HepG2 (cell line): Measurements from ENCODE around the gene RPS6KB2. TPM values are rescaled to one million over a fixed set of nuclear protein-coding genes. Genes with fewer than 3 reads are reported as not detected.
"Not testable (repeated sequence)": the region's sequence is repeated elsewhere in the genome, so short reads cannot be mapped to it uniquely, and the experiment has no call there.

ENCODE experiments used
- ATAC-seq: fragments of 200-7000 bp; cut with Tn5 transposase; 3 replicates; pipeline ENCODE4 v1.9.1; 2020; ENCODE audit warnings: mild to moderate bottlenecking, moderate library complexity
- BruUV-seq: library from RNA; stranded (reverse); fragments of 400-500 nt; replicated peaks from 2 replicates; lab custom pipeline; 2021; lab: Mats Ljungman, UMichigan
- CTCF ChIA-PET: fragments of 300-600 bp; formaldehyde crosslinking; extraction: SDS; loops from one replicate; lab custom pipeline; 2021; ENCODE audit warnings: low total read pairs, inconsistent platforms, low intra/inter-chr PET ratio; lab: Yijun Ruan, JAX
- POLR2A ChIA-PET: fragments of 350-600 bp; sonication (Branson Sonifier 250); formaldehyde crosslinking; loops from one replicate; lab custom pipeline; 2020; ENCODE audit warnings: antibody characterized with exemption, inconsistent platforms; lab: Yijun Ruan, JAX
- DNase-seq: peaks from one replicate; pipeline ENCODE4 v3.0.0-alpha.2; 2015; ENCODE audit warnings: low spot score
- FAIRE-seq: peaks from 3 replicates; lab custom pipeline; 2011; peaks lifted over from hg19 to GRCh38; lab: Jason Lieb, UNC
- H2AFZ ChIP-seq: one replicate; pipeline ENCODE4 v1.6.1; 2011; ENCODE audit warnings: low read length, inconsistent platforms
- H3K27ac ChIP-seq: fragments of 300-600 bp; 3 replicates; pipeline ENCODE4 v1.8.0; 2011; ENCODE audit warnings: mixed run types, mild to moderate bottlenecking, mixed read lengths, low read length, inconsistent platforms; ENCODE audit not compliant: insufficient read depth; ENCODE audit errors: extremely low read length
- H3K27me3 ChIP-seq, 2 experiments: fragments of 200-600 bp in 1 of 2; 2 replicates in 1 of 2; 3 replicates in 1 of 2; pipeline versions ENCODE4 v1.6.0 to v1.8.0; 2011; ENCODE audit warnings: low read length in 2 of 2, mild to moderate bottlenecking in 2 of 2, moderate library complexity in 2 of 2, inconsistent platforms in 1 of 2; ENCODE audit not compliant: insufficient read depth in 2 of 2, control insufficient read depth in 1 of 2
- H3K36me3 ChIP-seq, 2 experiments: fragments of 200-600 bp in 1 of 2; replicated peaks in 1 of 2; 2 replicates in 1 of 2; 3 replicates in 1 of 2; pipeline versions ENCODE4 v1.5.1 to v1.8.0; 2011; ENCODE audit warnings: low read length in 2 of 2, inconsistent platforms in 1 of 2; ENCODE audit not compliant: insufficient read depth in 2 of 2, control insufficient read depth in 1 of 2
- H3K4me1 ChIP-seq: 2 replicates; pipeline ENCODE4 v1.5.1; 2012; ENCODE audit warnings: low read length, inconsistent platforms; ENCODE audit not compliant: insufficient read depth
- H3K4me2 ChIP-seq: 2 replicates; pipeline ENCODE4 v1.6.0; 2011; ENCODE audit warnings: low read depth, low read length, inconsistent platforms
- H3K4me3 ChIP-seq, 3 experiments: fragments of 200-600 bp in 1 of 3; sonication (generic), shearing (Covaris generic) in 1 of 3; replicated peaks in 1 of 3; 2 replicates each; pipeline ENCODE4 v1.5.1; 2011 to 2016; ENCODE audit warnings: low read length in 3 of 3, inconsistent platforms in 2 of 3, low read depth in 2 of 3, mild to moderate bottlenecking in 2 of 3, control low read depth in 1 of 3, mixed read lengths in 1 of 3; ENCODE audit not compliant: insufficient read depth in 1 of 3
- H3K79me2 ChIP-seq: one replicate; pipeline ENCODE4 v1.6.1; 2011; ENCODE audit warnings: low read length, inconsistent platforms; ENCODE audit not compliant: insufficient read depth
- H3K9ac ChIP-seq: 2 replicates; pipeline ENCODE4 v1.6.0; 2011; ENCODE audit warnings: mild to moderate bottlenecking, low read depth, low read length, inconsistent platforms; ENCODE audit not compliant: insufficient read depth
- H3K9me3 ChIP-seq: 2 replicates; pipeline ENCODE4 v1.5.1; 2012; ENCODE audit warnings: mild to moderate bottlenecking, low read length
- H4K20me1 ChIP-seq: 2 replicates; pipeline ENCODE4 v1.6.0; 2011; ENCODE audit warnings: inconsistent platforms, mild to moderate bottlenecking, low read length, moderate library complexity; ENCODE audit not compliant: insufficient read depth
- HES4 ChIP-seq: sonication (generic); formaldehyde crosslinking; IDR thresholded peaks from 2 replicates; pipeline ENCODE4 v1.9.0; 2021; ENCODE audit warnings: mild to moderate bottlenecking, missing genetic modification reagents, borderline replicate concordance
- NCOR1 ChIP-seq: fragments of 200-600 bp; sonication (generic); IDR thresholded peaks from 2 replicates; pipeline ENCODE4 v1.7.0; 2017; ENCODE audit warnings: antibody characterized with exemption, low read length, borderline replicate concordance
- NR2F1 ChIP-seq, 2 experiments: fragments of 450-650 bp in 1 of 2; formaldehyde crosslinking in 1 of 2; IDR thresholded peaks; 2 replicates each; pipeline versions ENCODE4 v1.5.0 to v1.6.1; 2016 to 2020; ENCODE audit warnings: mild to moderate bottlenecking in 1 of 2, missing compliant biosample characterization in 1 of 2, missing genetic modification reagents in 1 of 2, moderate library complexity in 1 of 2
- NR2F6 ChIP-seq, 2 experiments: IDR thresholded peaks; 2 replicates each; pipeline ENCODE4 v1.6.1; 2016; ENCODE audit warnings: antibody characterized with exemption in 1 of 2, mild to moderate bottlenecking in 1 of 2
- PITX1 ChIP-seq: sonication (generic); formaldehyde crosslinking; IDR thresholded peaks from 2 replicates; pipeline ENCODE4 v1.5.1; 2020; ENCODE audit warnings: mild to moderate bottlenecking, missing genetic modification reagents
- RARA ChIP-seq: IDR thresholded peaks from 2 replicates; pipeline ENCODE4 v1.6.1; 2016; ENCODE audit warnings: missing genetic modification reagents, missing compliant biosample characterization
- RXRA ChIP-seq: sonication (generic); formaldehyde crosslinking; IDR thresholded peaks from 2 replicates; pipeline ENCODE4 v1.5.1; 2020; ENCODE audit warnings: missing genetic modification reagents
- TAF1 ChIP-seq: sonication (generic); formaldehyde crosslinking; IDR thresholded peaks from 2 replicates; pipeline ENCODE4 v1.4.0; 2020; ENCODE audit warnings: missing genetic modification reagents
- ZBTB38 ChIP-seq: sonication (generic); formaldehyde crosslinking; IDR thresholded peaks from 2 replicates; pipeline ENCODE4 v1.5.1; 2020; ENCODE audit warnings: mild to moderate bottlenecking, missing genetic modification reagents
- ZNF224 ChIP-seq: sonication (generic); formaldehyde crosslinking; IDR thresholded peaks from 2 replicates; pipeline ENCODE4 v1.5.0; 2020; ENCODE audit warnings: mild to moderate bottlenecking, missing genetic modification reagents
- ZNF230 ChIP-seq: sonication (generic); formaldehyde crosslinking; IDR thresholded peaks from 2 replicates; pipeline ENCODE4 v1.4.0; 2020; ENCODE audit warnings: mild to moderate bottlenecking, missing genetic modification reagents
- ZNF232 ChIP-seq: sonication (generic); formaldehyde crosslinking; IDR thresholded peaks from 2 replicates; pipeline ENCODE4 v1.4.0; 2020; ENCODE audit warnings: missing genetic modification reagents, borderline replicate concordance
- WGBS: methylation state at CpG from one replicate; pipeline ENCODE4 v1.1.6; 2017; ENCODE audit warnings: low lambda C conversion rate; 5-methylcytosine and 5-hydroxymethylcytosine counted together
- in situ Hi-C: cut with HindIII; loops from 2 replicates; pipeline ENCODE4 v1.10.0; 2017; ENCODE audit warnings: low pct_unique_long_range_greater_than_20kb; ENCODE audit not compliant: extremely low pct_ligation_motif_present
- intact Hi-C: fragments of 100-400 bp; cut with micrococcal nuclease; formaldehyde crosslinking; loops from one replicate; pipeline ENCODE4 v1.10.0; 2022; ENCODE audit not compliant: unreplicated experiment
- polyA plus RNA-seq, 8 experiments: library from polyadenylated mRNA; depleted of rRNA in 3 of 8; stranded (reverse) in 7 of 8; unstranded in 1 of 8; fragments of >200 nt; fragmentation: Illumina TruSeq in 4 of 8; extraction: Trizol in 4 of 8; gene quantifications; 2 replicates each; pipeline versions ENCODE4 v1.2.1 to v1.2.3, GENCODE V29; 2011 to 2016; ENCODE audit warnings: low read depth in 4 of 8, missing spikeins in 1 of 8, mixed read lengths in 1 of 8; ENCODE audit not compliant: insufficient read depth in 1 of 8
- total RNA-seq, 5 experiments: library from RNA; depleted of rRNA; stranded (reverse); fragments of >200 nt; fragmentation: Illumina TruSeq; extraction: Trizol; gene quantifications; 2 replicates each; pipeline ENCODE4 v1.2.3, GENCODE V29; 2016; ENCODE audit warnings: low read depth in 1 of 5
- TF ChIP-seq, protein P1 (sequence below): IDR thresholded peaks from 2 replicates; pipeline ENCODE4 v1.6.1; 2016; ENCODE audit warnings: low read depth, borderline replicate concordance
- TF ChIP-seq, protein P2 (sequence below): sonication (generic); formaldehyde crosslinking; IDR thresholded peaks from 2 replicates; pipeline ENCODE4 v1.4.0; 2020; ENCODE audit warnings: missing genetic modification reagents
- TF ChIP-seq, protein P3 (sequence below): sonication (generic); formaldehyde crosslinking; IDR thresholded peaks from 2 replicates; pipeline ENCODE4 v1.9.0; 2022; ENCODE audit warnings: missing genetic modification reagents, mild to moderate bottlenecking, borderline replicate concordance

RPS6KB2 gene
- total and polyA plus RNA-seq, 2 of the 13 experiments (the other 11 are each of a cell fraction or from before 2014, with no cell fraction given), result 52.9 to 54.8 TPM

DNA sequence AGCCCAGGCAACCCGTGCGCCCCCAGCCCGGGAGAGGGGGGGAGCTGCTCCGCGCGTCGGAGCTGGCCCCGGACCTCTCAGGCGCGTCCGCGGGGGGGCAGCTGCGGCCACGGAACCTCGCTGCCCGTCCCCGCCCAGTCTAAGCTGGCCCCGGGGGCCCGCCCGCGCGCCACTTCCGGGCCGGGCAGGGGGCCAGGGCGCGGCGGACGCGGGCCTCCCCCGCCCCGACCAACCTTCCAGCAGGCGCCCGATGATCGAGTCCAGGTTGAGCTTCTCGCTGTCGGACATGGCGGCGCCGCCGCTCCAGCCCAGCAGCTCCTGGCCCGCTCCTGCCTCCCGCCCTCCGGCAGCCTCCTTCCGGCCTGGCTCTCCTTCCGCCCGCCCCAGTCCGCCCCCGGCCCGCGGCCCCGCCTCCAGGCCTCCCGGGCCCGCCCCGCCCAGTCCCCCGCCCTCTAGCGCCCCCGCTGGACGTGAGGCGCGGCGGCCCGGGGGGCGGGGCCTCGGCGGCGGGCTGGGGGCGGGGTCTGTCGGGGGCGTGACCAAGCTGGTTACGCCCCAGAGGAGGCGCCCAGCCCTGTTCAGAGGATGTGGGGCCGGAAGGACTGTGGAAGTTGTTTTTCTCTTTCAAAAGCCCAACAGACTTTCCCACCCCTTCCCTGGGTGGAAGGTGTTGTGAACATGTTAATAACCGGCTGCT lies 26.7 kb upstream of the RPS6KB2 start, which contains the start of gene PPP1CA (continued):
- TF ChIP-seq HES4 (CRISPR knock-in tag), result peak; percentile 46; the same call in 1 of the 2 replicates
- TF ChIP-seq, all 625 proteins: peak for 79

DNA sequence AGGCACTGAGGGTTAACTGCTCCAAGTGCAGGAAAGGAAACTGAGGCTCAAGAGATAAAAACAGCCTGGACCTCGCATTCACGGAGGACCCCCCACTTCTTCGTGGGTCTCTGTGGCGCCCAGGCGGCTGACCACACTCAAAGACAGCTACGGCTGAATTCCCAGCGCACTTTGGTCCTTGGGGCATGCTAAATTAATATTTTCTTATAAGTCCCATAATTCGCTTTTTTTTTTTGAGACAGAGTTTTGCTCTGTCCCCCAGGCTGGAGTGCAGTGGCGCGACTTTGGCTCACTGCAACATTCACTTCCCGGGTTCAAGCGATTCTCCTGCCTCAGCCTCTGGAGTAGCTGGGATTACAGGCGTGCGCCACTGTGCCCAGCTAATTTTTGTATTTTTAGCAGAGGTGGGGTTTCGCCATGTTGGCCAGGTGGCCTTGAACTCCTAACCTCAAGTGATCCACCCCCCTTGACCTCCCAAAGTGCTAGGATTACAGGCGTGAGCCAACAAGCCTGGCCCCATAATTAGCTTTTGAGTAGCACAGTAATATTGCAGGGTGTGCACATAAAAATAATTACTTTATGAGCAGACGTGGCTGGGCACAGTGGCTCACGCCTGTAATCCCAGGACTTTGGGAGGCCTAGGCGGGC lies 26.0 kb upstream of the RPS6KB2 start:
- FAIRE-seq, H4K20me1 ChIP-seq, H3K9me3 ChIP-seq, ATAC-seq, DNase-seq, intact Hi-C loops, H2AFZ ChIP-seq, H3K27me3 ChIP-seq: not testable (repeated sequence)
- ChIA-PET POLR2A (interaction anchor here (0.6 to 6.2 kb wide), 26 partner anchors 10 to 171 kb away, joined by 3 to 81 read pairs (median 6); partner anchors contain the start of genes AIP, ANKRD13D, CLCF1 and CORO1B), CTCF (interaction anchor here (1.0 kb wide), 2 partner anchors 81 to 104 kb away, joined by 3 to 6 read pairs; partner anchors contain the start of genes AIP and PITPNM1)
- H3K4me1 ChIP-seq, result peaks cover 58% of the 10 kb centered on the region
- H3K4me2 ChIP-seq, result peak overlapping the region; percentile 71
- H3K27ac ChIP-seq, result peak overlapping the region; percentile 79
- TSS peak; percentile 89 for BruUV-seq
- WGBS, result 67% methylated on average over 18 of the region's 19 CpGs
- H3K36me3 ChIP-seq, result peaks cover 13 to 19% of the 10 kb centered on the region in 2 experiments; a peak in 3 of 5 replicates
- in situ Hi-C loops, result loop anchor here (5.0 kb wide), 2 partner anchors 65 to 105 kb away; partner anchors contain the start of genes CDK2AP2, PITPNM1 and TMEM134
- peak overlapping the region; percentile 60; the same call in 1 of the 2 replicates for H3K9ac ChIP-seq
- H3K79me2 ChIP-seq, result peaks cover 14% of the 10 kb centered on the region
- peak overlapping the region; percentile 42 to 54 (median 51) for H3K4me3 ChIP-seq
- peak; percentile 72 for TF ChIP-seq RARA (CRISPR knock-in tag)
- TF ChIP-seq, protein P1, sequence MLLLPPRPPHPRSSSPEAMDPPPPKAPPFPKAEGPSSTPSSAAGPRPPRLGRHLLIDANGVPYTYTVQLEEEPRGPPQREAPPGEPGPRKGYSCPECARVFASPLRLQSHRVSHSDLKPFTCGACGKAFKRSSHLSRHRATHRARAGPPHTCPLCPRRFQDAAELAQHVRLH (CRISPR knock-in tag), result 0 out of 2 replicates have a peak, but pooled peaks have one; percentile 0
- TF ChIP-seq PITX1 (CRISPR knock-in tag), result peak; percentile 52; the same call in 1 of the 2 replicates
- TF ChIP-seq, protein P2, sequence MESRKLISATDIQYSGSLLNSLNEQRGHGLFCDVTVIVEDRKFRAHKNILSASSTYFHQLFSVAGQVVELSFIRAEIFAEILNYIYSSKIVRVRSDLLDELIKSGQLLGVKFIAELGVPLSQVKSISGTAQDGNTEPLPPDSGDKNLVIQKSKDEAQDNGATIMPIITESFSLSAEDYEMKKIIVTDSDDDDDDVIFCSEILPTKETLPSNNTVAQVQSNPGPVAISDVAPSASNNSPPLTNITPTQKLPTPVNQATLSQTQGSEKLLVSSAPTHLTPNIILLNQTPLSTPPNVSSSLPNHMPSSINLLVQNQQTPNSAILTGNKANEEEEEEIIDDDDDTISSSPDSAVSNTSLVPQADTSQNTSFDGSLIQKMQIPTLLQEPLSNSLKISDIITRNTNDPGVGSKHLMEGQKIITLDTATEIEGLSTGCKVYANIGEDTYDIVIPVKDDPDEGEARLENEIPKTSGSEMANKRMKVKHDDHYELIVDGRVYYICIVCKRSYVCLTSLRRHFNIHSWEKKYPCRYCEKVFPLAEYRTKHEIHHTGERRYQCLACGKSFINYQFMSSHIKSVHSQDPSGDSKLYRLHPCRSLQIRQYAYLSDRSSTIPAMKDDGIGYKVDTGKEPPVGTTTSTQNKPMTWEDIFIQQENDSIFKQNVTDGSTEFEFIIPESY (CRISPR knock-in tag), result peak; percentile 49; the same call in 1 of the 2 replicates
- 0 out of 2 replicates have a peak, but pooled peaks have one; percentile 25 for TF ChIP-seq ZNF232 (CRISPR knock-in tag)
- 0 out of 2 replicates have a peak, but pooled peaks have one; percentile 26 for TF ChIP-seq NCOR1
- TF ChIP-seq NR2F1 (CRISPR knock-in tag; IDR thresholded peaks at IDR 0.05), result 0 out of 4 replicates have a peak, but pooled peaks of 1 of the 2 experiments have one; percentile 22
- peak; percentile 68; the same call in 1 of the 2 replicates for TF ChIP-seq NR2F6 (IDR thresholded peaks at IDR 0.05)
- TF ChIP-seq NR2F6 (CRISPR knock-in tag; IDR thresholded peaks at IDR 0.05), result peak; percentile 74
- 0 out of 2 replicates have a peak, but pooled peaks have one; percentile 5 for TF ChIP-seq RXRA
- peak; percentile 32; the same call in 1 of the 2 replicates for TF ChIP-seq ZNF224 (CRISPR knock-in tag)
- 0 out of 2 replicates have a peak, but pooled peaks have one; percentile 31 for TF ChIP-seq TAF1
- TF ChIP-seq ZNF230 (CRISPR knock-in tag), result peak; percentile 14; the same call in 1 of the 2 replicates
- TF ChIP-seq ZBTB38, result peak; percentile 67
- TF ChIP-seq, protein P3, sequence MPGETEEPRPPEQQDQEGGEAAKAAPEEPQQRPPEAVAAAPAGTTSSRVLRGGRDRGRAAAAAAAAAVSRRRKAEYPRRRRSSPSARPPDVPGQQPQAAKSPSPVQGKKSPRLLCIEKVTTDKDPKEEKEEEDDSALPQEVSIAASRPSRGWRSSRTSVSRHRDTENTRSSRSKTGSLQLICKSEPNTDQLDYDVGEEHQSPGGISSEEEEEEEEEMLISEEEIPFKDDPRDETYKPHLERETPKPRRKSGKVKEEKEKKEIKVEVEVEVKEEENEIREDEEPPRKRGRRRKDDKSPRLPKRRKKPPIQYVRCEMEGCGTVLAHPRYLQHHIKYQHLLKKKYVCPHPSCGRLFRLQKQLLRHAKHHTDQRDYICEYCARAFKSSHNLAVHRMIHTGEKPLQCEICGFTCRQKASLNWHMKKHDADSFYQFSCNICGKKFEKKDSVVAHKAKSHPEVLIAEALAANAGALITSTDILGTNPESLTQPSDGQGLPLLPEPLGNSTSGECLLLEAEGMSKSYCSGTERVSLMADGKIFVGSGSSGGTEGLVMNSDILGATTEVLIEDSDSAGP (CRISPR knock-in tag), result 0 out of 2 replicates have a peak, but pooled peaks have one; percentile 37
